HS-27A (cell line): ENCODE results near the gene VPS13A.
A peak's percentile ranks its signal among the peaks of the same experiment; 100 is the strongest.
"Not testable (repeated sequence)": the region's sequence is repeated elsewhere in the genome, so short reads cannot be mapped to it uniquely, and the experiment has no call there.

Source experiments
- DNase-seq: peaks from one replicate; pipeline ENCODE4 v3.0.0-alpha.2; 2012; ENCODE audit warnings: low read depth, missing footprints

The VPS13A gene

GRCh38 chr9:77183581-77183980 is 6.2 kb downstream of the VPS13A start:
- DNase-seq = no peak

GRCh38 chr9:77188242-77188641 is 10.9 kb downstream of the VPS13A start:
- DNase-seq = no peak

GRCh38 chr9:77194423-77194822 is 17.1 kb downstream of the VPS13A start:
- no peak for DNase-seq

GRCh38 chr9:77210116-77210515 is 32.8 kb downstream of the VPS13A start:
- DNase-seq = no peak

GRCh38 chr9:77211561-77211960 is 34.2 kb downstream of the VPS13A start:
- no peak for DNase-seq

- DNase-seq = no peak
These were observed 35.5 kb downstream of the VPS13A start for GRCh38 chr9:77212801-77213200.

GRCh38 chr9:77215874-77216273 is 38.5 kb downstream of the VPS13A start:
- no peak for DNase-seq

GRCh38 chr9:77218612-77219011 is 41.3 kb downstream of the VPS13A start:
- peak; percentile 43 for DNase-seq

- no peak for DNase-seq
These were observed 44.1 kb downstream of the VPS13A start for GRCh38 chr9:77221431-77221830.

- peak; percentile 29 for DNase-seq
These were observed 47.5 kb downstream of the VPS13A start for GRCh38 chr9:77224746-77225312.

GRCh38 chr9:77236693-77237092 is 59.4 kb downstream of the VPS13A start:
- no peak for DNase-seq

GRCh38 chr9:77237896-77238295 is 60.6 kb downstream of the VPS13A start:
- no peak for DNase-seq

- DNase-seq = peak; percentile 19
These were observed 73.7 kb downstream of the VPS13A start for GRCh38 chr9:77251050-77251449.

GRCh38 chr9:77257275-77257674 is 79.9 kb downstream of the VPS13A start:
- DNase-seq = no peak

GRCh38 chr9:77261605-77262004 is 84.3 kb downstream of the VPS13A start:
- no peak for DNase-seq

GRCh38 chr9:77267762-77268161 is 90.4 kb downstream of the VPS13A start:
- not testable (repeated sequence) for DNase-seq

- no peak for DNase-seq
These were observed 93.8 kb downstream of the VPS13A start for GRCh38 chr9:77271023-77271690.

- DNase-seq = no peak
These were observed 99.5 kb downstream of the VPS13A start for GRCh38 chr9:77276799-77277198.

- DNase-seq = no peak
These were observed 100.4 kb downstream of the VPS13A start for GRCh38 chr9:77277719-77278118.

GRCh38 chr9:77283991-77284390 is 106.7 kb downstream of the VPS13A start:
- DNase-seq = no peak

- no peak for DNase-seq
These were observed 107.3 kb downstream of the VPS13A start for GRCh38 chr9:77284616-77285015.

- DNase-seq = no peak
These were observed 113.0 kb downstream of the VPS13A start for GRCh38 chr9:77290373-77290772.

- peak; percentile 17 for DNase-seq
These were observed 114.4 kb downstream of the VPS13A start for GRCh38 chr9:77291714-77292113.

- DNase-seq = no peak
These were observed 116.6 kb downstream of the VPS13A start for GRCh38 chr9:77293949-77294348.
